H9 (cell line): Measurements from ENCODE around the gene MAPK8IP3. TPM values are rescaled to one million over a fixed set of nuclear protein-coding genes. Genes with fewer than 3 reads are reported as not detected.

Source experiments
- DNase-seq: peaks from one replicate; pipeline ENCODE4 v3.0.0-alpha.2; 2017
- H2AFZ ChIP-seq: one replicate; pipeline ENCODE4 v1.6.1; 2013; ENCODE audit warnings: mild to moderate bottlenecking, low read length, control low read depth, moderate library complexity
- H2AK5ac ChIP-seq: 2 replicates; pipeline ENCODE4 v1.6.1; 2013; ENCODE audit warnings: low read length, control low read depth, mixed read lengths; ENCODE audit not compliant: insufficient read length
- H2BK120ac ChIP-seq: one replicate; pipeline ENCODE4 v1.6.1; 2013; ENCODE audit warnings: low read depth, mild to moderate bottlenecking, low read length, control low read depth, inconsistent platforms; ENCODE audit not compliant: poor library complexity, severe bottlenecking
- H2BK12ac ChIP-seq: 2 replicates; pipeline ENCODE4 v1.6.1; 2013; ENCODE audit warnings: low read length, control low read depth, mixed read lengths, low read depth; ENCODE audit not compliant: insufficient read length
- H2BK15ac ChIP-seq: 2 replicates; pipeline ENCODE4 v1.6.1; 2013; ENCODE audit warnings: low read depth, low read length, control low read depth
- H2BK20ac ChIP-seq: one replicate; pipeline ENCODE4 v1.6.1; 2013; ENCODE audit warnings: low read depth, mild to moderate bottlenecking, low read length, control low read depth, inconsistent platforms; ENCODE audit not compliant: poor library complexity, severe bottlenecking
- H2BK5ac ChIP-seq: 2 replicates; pipeline ENCODE4 v1.6.1; 2013; ENCODE audit warnings: low read length, control low read depth, mixed read lengths; ENCODE audit not compliant: insufficient read length
- H3K14ac ChIP-seq: 2 replicates; pipeline ENCODE4 v1.6.1; 2013; ENCODE audit warnings: low read length, control low read depth; ENCODE audit not compliant: insufficient read depth
- H3K18ac ChIP-seq: 2 replicates; pipeline ENCODE4 v1.6.1; 2013; ENCODE audit warnings: low read depth, mild to moderate bottlenecking, mixed read lengths, low read length, control low read depth; ENCODE audit not compliant: insufficient read length
- H3K23ac ChIP-seq: 2 replicates; pipeline ENCODE4 v1.6.1; 2013; ENCODE audit warnings: low read length, control low read depth, mixed read lengths, low read depth; ENCODE audit not compliant: insufficient read length
- H3K23me2 ChIP-seq: 2 replicates; pipeline ENCODE4 v1.6.1; 2013; ENCODE audit warnings: low read depth, mild to moderate bottlenecking, mixed read lengths, low read length, control low read depth; ENCODE audit not compliant: insufficient read length, poor library complexity, severe bottlenecking
- H3K27ac ChIP-seq: 2 replicates; pipeline ENCODE4 v1.5.1; 2013; ENCODE audit warnings: low read length, control low read depth, mixed read lengths, low read depth; ENCODE audit not compliant: insufficient read length
- H3K27me3 ChIP-seq: 2 replicates; pipeline ENCODE4 v1.6.1; 2013; ENCODE audit warnings: low read length, control low read depth, inconsistent platforms; ENCODE audit not compliant: insufficient read depth
- H3K4ac ChIP-seq: 2 replicates; pipeline ENCODE4 v1.6.1; 2013; ENCODE audit warnings: low read depth, mild to moderate bottlenecking, control low read depth, inconsistent platforms, low read length, moderate library complexity
- H3K4me1 ChIP-seq: 2 replicates; pipeline ENCODE4 v1.6.1; 2013; ENCODE audit warnings: low read length, control low read depth, inconsistent platforms; ENCODE audit not compliant: insufficient read depth
- H3K4me2 ChIP-seq: 2 replicates; pipeline ENCODE4 v1.6.1; 2013; ENCODE audit warnings: low read length, control low read depth, mixed read lengths; ENCODE audit not compliant: insufficient read length, insufficient read depth
- H3K56ac ChIP-seq: 2 replicates; pipeline ENCODE4 v1.6.1; 2013; ENCODE audit warnings: low read depth, mild to moderate bottlenecking, mixed read lengths, low read length, control low read depth; ENCODE audit not compliant: insufficient read length
- H3K79me1 ChIP-seq: 2 replicates; pipeline ENCODE4 v1.6.1; 2013; ENCODE audit warnings: low read depth, mild to moderate bottlenecking, moderate library complexity, low read length, control low read depth, inconsistent platforms; ENCODE audit not compliant: insufficient read depth, poor library complexity, severe bottlenecking
- H3K79me2 ChIP-seq: 2 replicates; pipeline ENCODE4 v1.6.1; 2013; ENCODE audit warnings: low read length, control low read depth, inconsistent platforms; ENCODE audit not compliant: insufficient read depth
- H3K9ac ChIP-seq: 2 replicates; pipeline ENCODE4 v1.6.1; 2013; ENCODE audit warnings: low read length, control low read depth, mixed read lengths; ENCODE audit not compliant: insufficient read length; ENCODE audit errors: extremely low read depth
- H3K9me3 ChIP-seq: one replicate; pipeline ENCODE4 v1.6.1; 2013; ENCODE audit warnings: low read depth, low read length, inconsistent platforms; ENCODE audit not compliant: control insufficient read depth
- H3T11ph ChIP-seq: one replicate; pipeline ENCODE4 v1.6.1; 2013; ENCODE audit warnings: mild to moderate bottlenecking, low read length, control low read depth, inconsistent platforms
- H4K20me1 ChIP-seq: one replicate; pipeline ENCODE4 v1.6.1; 2013; ENCODE audit not compliant: control insufficient read depth, insufficient read length, insufficient read depth
- H4K5ac ChIP-seq: 2 replicates; pipeline ENCODE4 v1.6.1; 2013; ENCODE audit warnings: low read depth, mild to moderate bottlenecking, mixed read lengths, low read length, control low read depth; ENCODE audit not compliant: insufficient read length
- H4K8ac ChIP-seq: replicated peaks from 2 replicates; pipeline ENCODE4 v1.6.1; 2013; ENCODE audit warnings: low read length, control low read depth, mixed read lengths, low read depth; ENCODE audit not compliant: insufficient read length
- H4K91ac ChIP-seq: 2 replicates; pipeline ENCODE4 v1.6.1; 2013; ENCODE audit warnings: low read depth, mild to moderate bottlenecking, moderate library complexity, mixed read lengths, low read length, control low read depth; ENCODE audit not compliant: insufficient read length
- H3K27ac Mint-ChIP-seq, 3 experiments: 2 replicates in 2 of 3; 3 replicates in 1 of 3; pipeline ENCODE4 v1.8.0; 2020 to 2021; ENCODE audit warnings: mixed read lengths in 3 of 3, mild to moderate bottlenecking in 1 of 3, moderate library complexity in 1 of 3
- H3K27me3 Mint-ChIP-seq: 2 replicates; pipeline ENCODE4 v1.8.0; 2021; ENCODE audit warnings: low read depth, mild to moderate bottlenecking, moderate library complexity, mixed read lengths
- H3K36me3 Mint-ChIP-seq, 3 experiments: 2 replicates in 2 of 3; 3 replicates in 1 of 3; pipeline ENCODE4 v1.8.0; 2020 to 2021; ENCODE audit warnings: low read depth in 3 of 3, mixed read lengths in 3 of 3; ENCODE audit not compliant: insufficient read depth in 1 of 3
- H3K4me1 Mint-ChIP-seq, 2 experiments: 2 replicates each; pipeline ENCODE4 v1.8.0; 2020; ENCODE audit warnings: mixed read lengths in 2 of 2
- H3K4me3 Mint-ChIP-seq, 2 experiments: 2 replicates in 1 of 2; 3 replicates in 1 of 2; pipeline ENCODE4 v1.8.0; 2020 to 2021; ENCODE audit warnings: mild to moderate bottlenecking in 2 of 2, mixed read lengths in 2 of 2, moderate library complexity in 1 of 2
- H3K9me3 Mint-ChIP-seq, 2 experiments: 2 replicates in 1 of 2; 3 replicates in 1 of 2; pipeline ENCODE4 v1.8.0; 2020; ENCODE audit warnings: mild to moderate bottlenecking in 2 of 2, mixed read lengths in 2 of 2, moderate library complexity in 1 of 2
- CTCF ChIP-seq: fragments of 200-600 bp; sonication (generic); conservative IDR thresholded peaks from 3 replicates; pipeline ENCODE4 v1.8.0; 2021; ENCODE audit warnings: antibody characterized with exemption, mild to moderate bottlenecking
- WGBS: extraction: QIAGEN DNeasy Blood & Tissue Kit; methylation state at CpG from one replicate; pipeline ENCODE4 v1.1.7; 2013; ENCODE audit warnings: missing lambda C conversion rate, low lambda C conversion rate, mixed read lengths; ENCODE audit not compliant: insufficient read length; ENCODE audit errors: extremely low coverage; 5-methylcytosine and 5-hydroxymethylcytosine counted together
- total RNA-seq: library from RNA; stranded (reverse); gene quantifications from 2 replicates; pipeline ENCODE4 v1.2.1, GENCODE V29; 2021

The MAPK8IP3 gene
- total RNA-seq, 1 experiment from 2014 or later: 51.3 TPM

- Histone ChIP-seq H3K4me1 (no peaks in the 10 kb centered on the region), H3K23me2 (no peaks in the 10 kb centered on the region), H2BK120ac (no peak overlapping the region), H2BK15ac (no peak overlapping the region), H3K4ac (no peak overlapping the region), H3K27me3 (no peaks in the 10 kb centered on the region), H3K18ac (no peak overlapping the region), H4K20me1 (no peaks in the 10 kb centered on the region), H3K79me2 (no peaks in the 10 kb centered on the region), H2AFZ (no peak overlapping the region), H3K27ac (no peak overlapping the region), H3K14ac (no peak overlapping the region; the same call in 1 of the 2 replicates), H3K79me1 (no peaks in the 10 kb centered on the region), H3K23ac (no peak overlapping the region), H2AK5ac (no peak overlapping the region), H4K91ac (no peak overlapping the region), H2BK5ac (no peak overlapping the region), H3T11ph (no peak overlapping the region), H4K5ac (no peak overlapping the region), H2BK20ac (no peak overlapping the region), H3K9me3 (no peaks in the 10 kb centered on the region), H4K8ac (no peak overlapping the region), H2BK12ac (no peak overlapping the region), H3K56ac (no peak overlapping the region), H3K9ac (no peak overlapping the region), H3K4me2 (no peak overlapping the region)
- no peak for DNase-seq
- no peak for TF ChIP-seq CTCF
- Mint-ChIP-seq H3K27ac (no peak overlapping the region), H3K4me3 (no peak overlapping the region), H3K36me3 (peaks cover 9 to 12% (median 9%) of the 10 kb centered on the region in 3 experiments), H3K27me3 (no peaks in the 10 kb centered on the region), H3K9me3 (peaks cover 5 to 9% of the 10 kb centered on the region in 2 experiments), H3K4me1 (no peaks in the 10 kb centered on the region)
- WGBS: no CpG with 5 or more reads among the region's 59 CpGs
Measured at GRCh38 chr16:1791943-1792812, 86.2 kb downstream of the MAPK8IP3 start.
